Activated CD4-positive, CD25-positive, alpha-beta regulatory T cell (primary cell): ENCODE measurements around the gene LGI1.

Source experiments
- DNase-seq, 4 experiments: peaks; one replicate each; lab custom pipeline; 2025; lab: John Stamatoyannopoulos, UW

The LGI1 gene

DNA sequence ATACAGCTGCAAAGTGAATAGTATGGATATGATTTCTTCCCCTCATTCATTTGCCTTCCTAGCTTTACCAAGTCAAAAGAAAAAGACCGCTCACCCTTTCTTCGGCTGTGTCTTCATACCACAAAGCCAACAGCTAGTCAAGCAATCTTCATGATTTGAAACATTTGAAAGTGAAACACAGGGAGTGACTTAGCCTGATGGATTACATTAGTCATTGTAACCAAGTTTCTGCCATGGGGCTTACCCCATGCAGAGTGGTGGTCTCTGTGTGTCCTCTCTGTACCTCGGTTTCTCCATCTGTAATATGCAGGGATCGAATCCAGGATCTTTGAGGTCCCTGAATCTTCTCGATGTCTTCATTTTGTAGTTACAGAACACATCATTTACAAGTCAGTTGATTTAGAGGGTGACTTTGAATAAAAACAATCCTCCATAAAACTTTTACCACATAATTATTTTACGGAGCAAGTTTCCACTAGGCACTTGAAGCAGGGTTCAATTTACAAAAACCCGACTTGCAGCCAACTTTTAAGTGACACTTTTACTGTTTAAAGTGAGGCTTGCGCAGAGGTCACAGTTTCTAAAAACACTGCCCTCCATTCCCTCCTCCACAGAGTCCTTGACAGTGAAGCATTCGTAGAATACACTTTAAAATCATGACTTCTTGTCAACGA, 2.2 kb upstream of the LGI1 start:
- no peak for DNase-seq

- DNase-seq = no peak
Observed at GRCh38 chr10:93756118-93756517, 1.6 kb upstream of the LGI1 start.

DNA sequence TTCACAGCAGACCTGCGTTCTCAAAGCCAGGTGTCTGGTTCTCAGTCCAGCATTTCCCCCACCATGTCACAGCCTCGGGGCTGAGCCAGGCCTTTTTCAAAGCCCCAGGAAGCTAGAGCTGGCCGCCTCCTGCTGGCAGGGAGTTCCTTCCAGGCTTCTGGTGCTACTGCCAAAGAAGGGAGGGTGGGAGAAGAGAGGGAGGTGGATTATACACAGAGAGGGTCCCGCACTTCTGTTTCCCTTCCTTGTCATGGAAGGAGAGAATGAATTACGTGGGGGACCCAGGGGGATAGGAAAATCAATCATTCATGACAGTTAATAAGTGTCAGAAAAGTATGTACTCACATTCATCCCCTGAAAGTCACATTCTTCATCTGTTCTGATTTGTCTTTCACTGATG, 600 bp upstream of the LGI1 start:
- DNase-seq = no peak

DNA sequence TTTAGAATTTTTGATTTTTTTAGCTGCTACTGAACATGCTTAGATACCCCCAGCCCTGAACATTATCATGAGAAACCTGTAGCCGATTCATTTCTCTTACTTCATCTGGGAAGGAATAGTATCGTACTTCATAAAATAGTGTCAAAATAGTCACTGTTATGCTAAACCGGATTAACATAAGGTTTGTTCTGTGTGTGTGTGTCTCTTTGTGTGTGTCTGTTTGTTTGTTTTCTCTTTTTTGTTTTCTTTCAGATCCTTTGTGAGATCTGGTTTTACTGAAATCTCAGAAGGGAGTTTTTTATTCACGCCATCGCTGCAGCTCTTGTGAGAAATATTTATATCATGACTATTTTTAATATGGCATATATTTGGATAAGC, 761 bp downstream of the LGI1 start:
- DNase-seq = no peak

GRCh38 chr10:93758891-93759410, 1.2 kb downstream of the LGI1 start:
- DNase-seq = no peak

DNA sequence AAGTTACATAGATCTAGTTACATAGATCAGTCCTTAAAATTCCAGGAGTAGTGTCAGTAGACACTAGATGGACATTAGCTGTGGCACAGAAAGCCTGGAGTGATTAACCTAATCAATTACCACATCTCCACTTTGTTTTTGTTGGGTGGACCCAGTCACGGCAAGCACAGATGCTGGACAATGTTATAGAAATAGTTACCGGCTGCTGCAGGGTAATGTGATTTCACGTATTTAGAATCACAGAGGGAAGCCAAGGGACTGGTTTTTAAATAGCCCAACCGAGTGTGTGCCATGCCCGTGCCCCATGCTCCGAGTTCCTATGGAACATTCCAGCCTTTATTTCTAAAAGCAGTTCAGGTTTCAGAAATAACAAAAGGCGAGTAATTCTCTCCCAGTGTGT, 2.8 kb downstream of the LGI1 start:
- no peak for DNase-seq

- no peak for DNase-seq
Observed at GRCh38 chr10:93762979-93763391, 5.2 kb downstream of the LGI1 start.

GRCh38 chr10:93766918-93767317, 9.2 kb downstream of the LGI1 start:
- DNase-seq = no peak

DNA sequence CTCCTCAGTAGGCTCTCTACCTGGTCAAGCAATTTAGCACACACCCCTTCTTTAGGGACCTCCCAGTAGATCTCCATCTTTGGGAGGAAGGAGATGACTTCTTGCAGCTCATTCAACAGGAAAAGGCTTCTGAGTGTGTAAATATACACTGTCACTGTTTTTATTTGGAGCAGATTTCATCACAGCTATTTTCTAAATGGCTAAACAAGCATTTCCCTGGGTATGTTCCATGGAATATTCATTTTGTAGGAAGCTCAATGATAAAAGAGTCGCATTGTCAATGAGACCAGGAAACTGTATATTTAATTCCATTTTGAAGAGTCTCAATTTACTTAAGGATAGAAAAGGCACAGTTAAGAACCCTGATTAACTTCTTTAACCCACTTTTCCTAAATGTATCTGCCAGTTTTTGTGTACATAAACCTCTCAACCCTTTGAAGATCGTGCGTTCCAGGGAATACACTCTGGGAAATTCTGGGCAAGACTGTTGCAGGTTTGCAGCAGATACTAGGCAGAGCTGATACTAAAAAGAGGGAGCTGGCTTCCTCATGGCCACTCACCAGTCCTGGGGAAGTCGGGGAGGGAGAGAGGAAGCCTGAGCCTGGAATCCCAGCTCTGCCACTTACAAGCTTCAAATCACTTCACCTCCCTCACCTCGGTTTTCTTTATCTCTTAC, 10.1 kb downstream of the LGI1 start:
- DNase-seq = no peak

GRCh38 chr10:93768892-93769291, 11.2 kb downstream of the LGI1 start:
- no peak for DNase-seq

DNA sequence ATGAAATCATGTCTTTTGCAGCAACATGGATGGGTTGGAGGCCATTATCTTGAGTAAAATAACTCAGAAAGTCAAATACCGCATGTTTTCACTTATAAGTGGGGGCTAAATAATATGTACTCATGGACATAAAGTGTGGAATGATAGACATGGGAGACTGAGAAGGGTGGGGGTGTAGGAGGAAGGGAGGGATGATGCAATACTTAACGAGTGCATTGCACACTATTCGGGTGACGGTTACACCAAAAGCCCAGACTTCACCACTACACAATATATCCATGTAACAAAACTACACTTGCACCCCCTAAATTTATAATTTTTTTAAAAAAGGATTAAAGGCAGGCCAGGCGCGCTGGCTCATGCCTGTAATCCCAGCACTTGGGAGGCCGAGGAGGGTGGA, 13.6 kb downstream of the LGI1 start:
- DNase-seq = no peak

GRCh38 chr10:93773120-93773519, 15.4 kb downstream of the LGI1 start:
- no peak for DNase-seq

GRCh38 chr10:93773705-93774104, 16.0 kb downstream of the LGI1 start:
- DNase-seq = no peak

DNA sequence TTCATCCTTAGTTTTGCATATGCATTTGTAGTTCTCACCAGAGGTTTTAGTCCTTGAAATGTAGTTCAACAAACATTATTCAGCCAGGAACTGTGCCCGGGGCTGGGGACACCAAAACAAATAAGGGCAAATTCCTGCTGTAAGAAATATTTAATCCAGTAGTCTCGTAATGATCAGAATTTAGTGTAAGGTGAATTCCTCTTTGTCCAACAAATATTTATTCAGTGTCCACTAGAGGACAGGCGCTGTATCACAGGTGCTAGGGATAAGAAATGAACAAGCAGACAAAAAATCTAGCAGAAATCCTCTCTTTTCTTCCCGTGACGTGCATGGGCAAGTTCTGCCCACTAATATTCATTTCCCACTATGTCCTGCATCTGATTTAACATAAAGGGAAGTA, 17.6 kb downstream of the LGI1 start:
- no peak for DNase-seq

DNA sequence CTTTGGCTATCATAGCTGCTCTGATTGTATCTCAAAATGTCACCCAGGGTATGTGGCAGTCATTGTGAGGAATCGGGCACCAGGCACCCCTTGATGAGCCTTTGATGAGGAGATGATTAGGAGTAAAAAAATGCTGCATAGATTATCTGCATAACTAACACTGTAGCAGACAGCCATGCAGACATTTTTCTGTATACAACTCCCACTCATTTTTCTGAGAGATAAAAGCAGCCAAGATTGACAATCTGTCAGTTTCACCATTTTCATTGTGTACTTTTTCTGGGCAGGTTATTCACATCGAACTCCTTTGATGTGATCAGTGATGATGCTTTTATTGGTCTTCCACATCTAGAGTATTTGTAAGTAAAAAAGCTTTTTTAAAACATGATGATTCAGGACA, 19.4 kb downstream of the LGI1 start:
- no peak for DNase-seq

DNA sequence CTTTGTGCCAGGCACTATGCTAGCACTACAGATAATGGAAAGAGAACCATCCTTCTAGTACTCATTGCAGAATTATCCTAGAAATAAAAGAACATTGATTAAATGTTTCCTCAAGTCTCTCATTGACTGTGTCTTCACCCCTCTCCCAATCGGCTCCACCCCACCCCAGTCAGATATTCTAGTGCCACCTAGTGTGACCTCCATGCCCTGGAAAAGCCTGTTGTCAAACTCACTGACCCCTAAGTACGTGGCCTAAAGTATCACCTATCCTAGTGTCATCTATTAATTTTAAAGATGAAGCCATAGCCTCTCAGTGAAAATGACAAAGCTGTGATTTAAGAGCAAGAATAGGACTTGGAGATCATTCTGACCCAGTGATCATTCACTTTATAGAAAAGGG, 26.3 kb downstream of the LGI1 start:
- no peak for DNase-seq

- DNase-seq = no peak
Observed at GRCh38 chr10:93788413-93789208, 30.9 kb downstream of the LGI1 start.

DNA sequence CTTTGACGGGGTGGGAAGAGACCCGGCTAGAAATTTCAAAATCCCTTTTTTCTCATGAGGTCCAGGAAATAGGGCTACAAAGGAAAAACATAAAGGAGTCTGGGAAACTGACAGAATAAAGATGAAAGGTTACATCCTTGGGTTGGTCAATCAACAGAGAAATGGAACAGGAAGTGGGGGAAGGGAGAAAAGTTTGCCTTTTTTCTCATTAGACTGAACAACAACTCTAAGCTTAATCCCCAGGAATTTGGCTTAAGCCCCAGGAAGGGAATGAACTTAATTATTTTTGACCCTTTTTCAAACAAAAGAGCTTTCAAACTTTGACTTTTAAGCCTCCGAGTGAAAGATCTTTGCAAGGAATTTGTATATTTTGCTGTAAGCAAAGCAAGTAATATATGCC, 32.7 kb downstream of the LGI1 start:
- DNase-seq = no peak

- DNase-seq = no peak
Observed at GRCh38 chr10:93796167-93796566, 38.4 kb downstream of the LGI1 start.

GRCh38 chr10:93797825-93798224, 40.1 kb downstream of the LGI1 start:
- no peak for DNase-seq

- no peak for DNase-seq
Observed at GRCh38 chr10:93799155-93799708, 41.5 kb downstream of the LGI1 start.

- no peak for DNase-seq
Observed at GRCh38 chr10:93804200-93804599, 46.5 kb downstream of the LGI1 start.

GRCh38 chr10:93806903-93807302, 49.2 kb downstream of the LGI1 start:
- no peak for DNase-seq
